Measurements from ENCODE around the gene CHD1. TPM values are rescaled to one million over a fixed set of nuclear protein-coding genes. Genes with fewer than 3 reads are reported as not detected.

Gene CHD1
- total and polyA plus RNA-seq, 2 donors (not counting 3 experiments of a cell fraction or from before 2014, with no cell fraction given) = 16.2 to 48.9 TPM

DNA sequence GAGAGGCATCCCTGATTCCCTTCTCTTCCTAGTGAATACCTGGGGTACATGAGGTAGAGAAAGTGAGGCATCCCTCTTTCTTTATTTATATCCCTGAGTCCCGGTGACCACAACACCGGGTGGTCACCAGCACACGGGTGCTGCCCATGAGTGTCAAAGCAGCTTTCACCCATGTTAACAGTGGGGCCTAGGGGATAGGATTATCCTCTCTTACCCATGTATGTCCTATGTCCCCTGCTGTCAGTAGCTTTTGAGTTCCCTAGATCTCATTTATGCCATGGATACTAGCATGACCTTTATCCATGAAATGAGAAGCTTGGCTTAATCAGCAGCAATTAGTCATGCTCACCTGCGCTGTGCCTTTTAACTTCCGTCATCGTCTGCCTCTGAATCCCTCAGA, 83.9 kb downstream of the CHD1 start:
- Histone ChIP-seq H3K9me3 (replicated peaks; ENCODE audit: control insufficient read depth, insufficient read depth, low read length) (no peaks in the 10 kb centered on the region), H3K4me3 (replicated peaks in 1 of 3; ENCODE audit: insufficient read depth in 1 of 3, low read depth in 1 of 3, low read length in 3 of 3) (no peak overlapping the region), H3K9ac (replicated peaks; ENCODE audit: extremely low read depth, insufficient read depth, low read length) (no peak overlapping the region), H3K27ac (ENCODE audit: insufficient read depth, low read depth, low read length) (no peak overlapping the region), H3K27me3 (ENCODE audit: control insufficient read depth in 2 of 2, insufficient read depth in 2 of 2, low read length in 2 of 2) (no peaks in the 10 kb centered on the region), H3K4me2 (ENCODE audit: insufficient read depth, low read length) (no peak overlapping the region), H3K4me1 (ENCODE audit: control insufficient read depth, extremely low read depth, insufficient read depth, low read length) (no peaks in the 10 kb centered on the region), H2AFZ (ENCODE audit: low read depth, low read length) (no peak overlapping the region), H3K79me2 (ENCODE audit: control insufficient read depth, insufficient read depth, low read length) (no peaks in the 10 kb centered on the region), H3K9me1 (replicated peaks; ENCODE audit: control insufficient read depth, extremely low read depth, insufficient read depth, low read length) (no peaks in the 10 kb centered on the region), H4K20me1 (replicated peaks; ENCODE audit: control insufficient read depth, extremely low read depth, insufficient read depth, low read length) (no peaks in the 10 kb centered on the region), H3K36me3 (ENCODE audit: control insufficient read depth in 2 of 2, extremely low read depth in 1 of 2, insufficient read depth in 2 of 2, low read length in 2 of 2) (no peaks in the 10 kb centered on the region)
- ChIA-PET CTCF (no interaction called here), POLR2A (no interaction called here)
- no TSS peak for BruUV-seq (replicated peaks)
- FAIRE-seq (no peak), DNase-seq (ENCODE audit: low read depth, low spot score) (no peak)
- no peak for TF ChIP-seq POLR2AphosphoS5 (IDR thresholded peaks at IDR 0.05; ENCODE audit: insufficient read depth, low read depth, low read length)
- TF ChIP-seq POLR2A (IDR thresholded peaks at IDR 0.05; ENCODE audit: low read depth, low read length) = no peak
- no peak for TF ChIP-seq MYC (IDR thresholded peaks at IDR 0.05; ENCODE audit: low read depth, low read length)
- TF ChIP-seq FOS (IDR thresholded peaks at IDR 0.05; ENCODE audit: borderline replicate concordance, insufficient read depth, low read length) = no peak
- TF ChIP-seq, protein P1, sequence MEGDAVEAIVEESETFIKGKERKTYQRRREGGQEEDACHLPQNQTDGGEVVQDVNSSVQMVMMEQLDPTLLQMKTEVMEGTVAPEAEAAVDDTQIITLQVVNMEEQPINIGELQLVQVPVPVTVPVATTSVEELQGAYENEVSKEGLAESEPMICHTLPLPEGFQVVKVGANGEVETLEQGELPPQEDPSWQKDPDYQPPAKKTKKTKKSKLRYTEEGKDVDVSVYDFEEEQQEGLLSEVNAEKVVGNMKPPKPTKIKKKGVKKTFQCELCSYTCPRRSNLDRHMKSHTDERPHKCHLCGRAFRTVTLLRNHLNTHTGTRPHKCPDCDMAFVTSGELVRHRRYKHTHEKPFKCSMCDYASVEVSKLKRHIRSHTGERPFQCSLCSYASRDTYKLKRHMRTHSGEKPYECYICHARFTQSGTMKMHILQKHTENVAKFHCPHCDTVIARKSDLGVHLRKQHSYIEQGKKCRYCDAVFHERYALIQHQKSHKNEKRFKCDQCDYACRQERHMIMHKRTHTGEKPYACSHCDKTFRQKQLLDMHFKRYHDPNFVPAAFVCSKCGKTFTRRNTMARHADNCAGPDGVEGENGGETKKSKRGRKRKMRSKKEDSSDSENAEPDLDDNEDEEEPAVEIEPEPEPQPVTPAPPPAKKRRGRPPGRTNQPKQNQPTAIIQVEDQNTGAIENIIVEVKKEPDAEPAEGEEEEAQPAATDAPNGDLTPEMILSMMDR (IDR thresholded peaks at IDR 0.05; ENCODE audit: extremely low read depth in 1 of 2, insufficient read depth in 1 of 2, low read depth in 1 of 2, low read length in 2 of 2) = no peak
- TF ChIP-seq JUN (IDR thresholded peaks at IDR 0.05; ENCODE audit: borderline replicate concordance, insufficient read depth, insufficient read length, low read depth) = no peak
- intact Hi-C loops (cut with micrococcal nuclease) (no loop called here), dilution Hi-C loops (cut with MboI; ENCODE audit: extremely low pct_ligation_motif_present, low sequenced_read_pairs) (no loop called here)

DNA sequence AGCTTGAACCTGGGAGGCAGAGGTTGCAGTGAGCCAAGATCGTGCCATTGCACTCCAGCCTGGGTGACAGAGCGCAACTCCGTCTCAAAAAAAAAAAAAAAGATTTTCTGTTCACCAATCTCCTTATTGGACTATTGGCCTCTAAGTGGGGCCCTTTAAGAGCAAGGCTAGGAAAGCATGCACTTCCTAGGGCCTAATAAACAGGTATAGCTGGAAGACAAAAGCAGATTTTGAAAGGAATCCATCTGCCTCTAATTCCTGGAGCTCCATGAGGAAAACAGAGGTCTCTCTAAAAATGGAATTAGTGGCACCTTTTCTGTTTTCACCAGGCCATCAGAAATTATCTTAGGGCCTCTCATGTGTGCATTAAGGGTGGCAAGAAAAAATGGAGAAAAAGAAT, 85.3 kb downstream of the CHD1 start:
- no peak for TF ChIP-seq JUN (IDR thresholded peaks at IDR 0.05; ENCODE audit: borderline replicate concordance, insufficient read depth, insufficient read length, low read depth)
- H3K9me3 ChIP-seq (replicated peaks; ENCODE audit: control insufficient read depth, insufficient read depth, low read length) = no peaks in the 10 kb centered on the region
- no peaks in the 10 kb centered on the region for H3K4me1 ChIP-seq (ENCODE audit: control insufficient read depth, extremely low read depth, insufficient read depth, low read length)
- no peak for FAIRE-seq
- POLR2A ChIA-PET = no interaction called here
- no peaks in the 10 kb centered on the region for H3K9me1 ChIP-seq (replicated peaks; ENCODE audit: control insufficient read depth, extremely low read depth, insufficient read depth, low read length)
- H2AFZ ChIP-seq (ENCODE audit: low read depth, low read length) = no peak overlapping the region
- CTCF ChIA-PET = interaction anchor here (1.5 kb wide), 1 partner anchor 9 kb away, joined by 4 read pairs; no protein-coding TSS in a partner anchor
- dilution Hi-C loops (cut with MboI; ENCODE audit: extremely low pct_ligation_motif_present, low sequenced_read_pairs) = no loop called here
- no peaks in the 10 kb centered on the region for H3K27me3 ChIP-seq (ENCODE audit: control insufficient read depth in 2 of 2, insufficient read depth in 2 of 2, low read length in 2 of 2)
- BruUV-seq (replicated peaks) = no TSS peak
- no peak overlapping the region for H3K9ac ChIP-seq (replicated peaks; ENCODE audit: extremely low read depth, insufficient read depth, low read length)
- H3K4me3 ChIP-seq (replicated peaks in 1 of 3; ENCODE audit: insufficient read depth in 1 of 3, low read depth in 1 of 3, low read length in 3 of 3) = no peak overlapping the region
- H4K20me1 ChIP-seq (replicated peaks; ENCODE audit: control insufficient read depth, extremely low read depth, insufficient read depth, low read length) = no peaks in the 10 kb centered on the region
- intact Hi-C loops (cut with micrococcal nuclease) = no loop called here
- H3K36me3 ChIP-seq (ENCODE audit: control insufficient read depth in 2 of 2, extremely low read depth in 1 of 2, insufficient read depth in 2 of 2, low read length in 2 of 2) = no peaks in the 10 kb centered on the region
- no peak overlapping the region for H3K27ac ChIP-seq (ENCODE audit: insufficient read depth, low read depth, low read length)
- H3K4me2 ChIP-seq (ENCODE audit: insufficient read depth, low read length) = no peak overlapping the region
- H3K79me2 ChIP-seq (ENCODE audit: control insufficient read depth, insufficient read depth, low read length) = no peaks in the 10 kb centered on the region
- DNase-seq (ENCODE audit: low read depth, low spot score) = no peak

All from endothelial cell of umbilical vein (primary cell).